NCI-H146 treated with DMSO at 0.1 percent for 48 hours (cell line): ENCODE data around the gene PRAMEF6.
"Not testable (repeated sequence)": the region's sequence is repeated elsewhere in the genome, so short reads cannot be mapped to it uniquely, and the experiment has no call there.

Experiments used
- DNase-seq: peaks from one replicate; lab custom pipeline; 2025; ENCODE audit not compliant: unreplicated experiment; lab: John Stamatoyannopoulos, UW

The PRAMEF6 gene

DNA sequence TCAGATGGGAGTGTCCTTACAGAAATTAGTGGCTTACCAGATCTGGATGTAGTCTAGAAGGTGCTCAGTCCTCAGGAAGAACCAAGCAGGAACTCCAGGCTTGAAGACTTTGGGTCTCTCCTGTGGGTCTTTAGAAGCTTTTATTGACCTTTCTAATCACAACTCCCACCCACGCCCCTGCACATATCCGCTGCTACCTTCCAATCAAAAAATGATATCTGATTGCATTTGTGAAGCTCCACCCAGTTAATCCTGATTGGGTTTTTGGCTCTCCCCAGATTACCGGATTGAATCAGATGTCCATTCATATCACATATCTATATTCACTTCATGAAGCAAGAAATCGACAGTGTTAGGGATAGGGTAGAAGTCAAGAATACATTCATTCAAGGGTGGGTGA, at the start of gene PRAMEF6:
Gene PRAMEF6, minus strand, starts transcription at position 101 of the 400 bp plus-strand sequence. CDS start 5,062 bp downstream, outside the sequence.
- not testable (repeated sequence) for DNase-seq

DNA sequence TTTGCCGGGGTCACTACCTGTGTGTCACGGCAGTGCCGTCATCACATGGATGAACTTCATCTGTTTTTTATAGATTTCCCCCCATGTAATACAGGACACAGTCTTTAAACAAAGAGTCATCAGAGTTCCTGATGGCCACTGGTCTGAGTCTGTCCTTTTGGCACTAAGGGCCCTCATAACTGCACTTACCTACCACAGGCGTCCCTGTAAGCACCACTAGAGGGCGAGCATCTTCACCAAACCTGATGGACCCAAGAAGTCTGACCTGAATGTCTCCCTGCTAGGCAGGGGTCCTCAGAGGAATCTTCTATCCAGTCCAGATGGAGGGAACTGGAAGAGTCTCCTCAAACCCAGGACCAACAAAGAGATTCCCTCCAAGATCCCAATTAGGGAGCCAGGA, 23.0 kb downstream of the PRAMEF6 start:
- DNase-seq: not testable (repeated sequence)

- not testable (repeated sequence) for DNase-seq
These were observed 25.6 kb downstream of the PRAMEF6 start for GRCh38 chr1:12921749-12922148.

GRCh38 chr1:12916310-12916709, 31.1 kb downstream of the PRAMEF6 start, which contains the start of gene PRAMEF7:
Gene PRAMEF7 (plus strand): TSS chr1:12916610. CDS start chr1:12917693, 1,083 bp downstream.
- DNase-seq: not testable (repeated sequence)

GRCh38 chr1:12903793-12904572, 43.4 kb downstream of the PRAMEF6 start:
- not testable (repeated sequence) for DNase-seq

GRCh38 chr1:12899186-12899585, 48.2 kb downstream of the PRAMEF6 start:
- not testable (repeated sequence) for DNase-seq

GRCh38 chr1:12898170-12898569, 49.2 kb downstream of the PRAMEF6 start, which contains the start of gene PRAMEF10:
Gene PRAMEF10 (minus strand): TSS chr1:12898270. CDS start chr1:12895847, 2,423 bp downstream.
- DNase-seq: not testable (repeated sequence)
